Measurements from ENCODE around the gene WAS.
A peak's percentile ranks its signal among the peaks of the same experiment; 100 is the strongest.
"Not testable (repeated sequence)": the region's sequence is repeated elsewhere in the genome, so short reads cannot be mapped to it uniquely, and the experiment has no call there.

WAS gene

GRCh38 chrX:48648336-48648751, 35.3 kb upstream of the WAS start:
- Histone ChIP-seq H3K27ac (replicated peaks) (no peak overlapping the region), H3K27me3 (ENCODE audit: insufficient read depth, poor library complexity, severe bottlenecking) (no peaks in the 10 kb centered on the region), H3K4me3 (replicated peaks; ENCODE audit: insufficient read depth, low read length) (no peak overlapping the region)
- TF ChIP-seq CTCF (IDR thresholded peaks at IDR 0.05; ENCODE audit: insufficient read depth, low read length) (peak; percentile 5), REST (IDR thresholded peaks at IDR 0.05; ENCODE audit: insufficient replicate concordance, low read depth) (no peak)
- DNase-seq (ENCODE audit: low read depth in 1 of 2, low spot score in 1 of 2): peak in 1 of 2 experiments; percentile 50

DNA sequence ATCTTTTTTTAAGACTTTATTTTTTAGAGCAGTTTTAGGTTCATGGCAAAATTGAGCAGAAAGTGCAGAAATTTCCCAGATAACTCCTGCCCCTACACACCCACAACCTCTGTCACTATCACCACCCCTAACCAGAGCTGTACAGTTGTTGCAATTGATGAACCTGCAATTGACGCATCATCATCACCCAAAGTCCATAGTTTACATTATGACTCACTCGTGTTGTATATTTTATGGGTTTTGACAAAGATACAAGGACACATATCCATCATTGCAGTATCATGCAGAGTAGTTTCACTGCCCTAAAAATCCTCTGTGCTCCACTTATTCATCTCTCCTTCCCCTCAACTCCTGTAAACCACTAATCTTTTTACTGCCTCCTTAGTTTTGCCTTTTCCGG, 34.5 kb upstream of the WAS start:
- no peak for DNase-seq (ENCODE audit: low read depth in 1 of 2, low spot score in 1 of 2)
- Histone ChIP-seq H3K27me3 (ENCODE audit: insufficient read depth, poor library complexity, severe bottlenecking) (no peaks in the 10 kb centered on the region), H3K4me3 (replicated peaks; ENCODE audit: insufficient read depth, low read length) (no peak overlapping the region), H3K27ac (replicated peaks) (no peak overlapping the region)
- no peak for TF ChIP-seq CTCF (IDR thresholded peaks at IDR 0.05; ENCODE audit: insufficient read depth, low read length)
- no peak for TF ChIP-seq GABPA (IDR thresholded peaks at IDR 0.05; ENCODE audit: low read depth)
- TF ChIP-seq SPI1 (IDR thresholded peaks at IDR 0.05; ENCODE audit: borderline replicate concordance, low read depth): no peak
- no peak for TF ChIP-seq REST (IDR thresholded peaks at IDR 0.05; ENCODE audit: insufficient replicate concordance, low read depth)
- TF ChIP-seq POLR2AphosphoS5 (IDR thresholded peaks at IDR 0.05; ENCODE audit: low read depth): no peak

DNA sequence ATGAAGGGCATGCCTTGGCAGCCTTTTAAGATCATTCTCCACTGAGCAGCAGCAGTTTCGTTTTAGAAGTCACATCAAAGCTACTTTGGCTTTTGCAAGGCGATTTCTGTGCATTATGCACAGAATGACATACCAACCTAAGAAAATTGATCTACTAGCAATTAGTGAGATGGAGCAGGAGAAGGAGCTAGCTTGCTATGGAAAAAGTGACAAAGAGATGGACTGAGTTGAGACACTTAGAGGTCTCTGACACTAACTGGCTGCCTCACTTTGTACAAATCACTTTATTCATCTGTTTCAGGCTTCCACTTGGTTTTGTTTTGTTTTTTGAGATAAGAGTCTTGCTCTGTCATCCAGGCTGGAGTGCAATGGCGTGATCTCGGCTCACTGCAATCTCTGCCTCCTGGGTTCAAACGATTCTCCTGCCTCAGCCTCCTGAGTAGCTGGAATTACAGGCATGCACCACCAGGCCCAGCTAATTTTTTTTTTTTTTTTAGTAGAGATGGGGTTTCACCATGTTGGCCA, 31.5 kb upstream of the WAS start:
- not testable (repeated sequence) for H3K27me3 ChIP-seq (ENCODE audit: insufficient read depth, poor library complexity, severe bottlenecking); DNase-seq (ENCODE audit: low read depth in 1 of 2, low spot score in 1 of 2); H3K4me3 ChIP-seq (replicated peaks; ENCODE audit: insufficient read depth, low read length); H3K27ac ChIP-seq (replicated peaks)

GRCh38 chrX:48654746-48655145, 28.9 kb upstream of the WAS start:
- H3K27me3 ChIP-seq (ENCODE audit: insufficient read depth, poor library complexity, severe bottlenecking); H3K27ac ChIP-seq (replicated peaks); DNase-seq (ENCODE audit: low read depth in 1 of 2, low spot score in 1 of 2); H3K4me3 ChIP-seq (replicated peaks; ENCODE audit: insufficient read depth, low read length): not testable (repeated sequence)

DNA sequence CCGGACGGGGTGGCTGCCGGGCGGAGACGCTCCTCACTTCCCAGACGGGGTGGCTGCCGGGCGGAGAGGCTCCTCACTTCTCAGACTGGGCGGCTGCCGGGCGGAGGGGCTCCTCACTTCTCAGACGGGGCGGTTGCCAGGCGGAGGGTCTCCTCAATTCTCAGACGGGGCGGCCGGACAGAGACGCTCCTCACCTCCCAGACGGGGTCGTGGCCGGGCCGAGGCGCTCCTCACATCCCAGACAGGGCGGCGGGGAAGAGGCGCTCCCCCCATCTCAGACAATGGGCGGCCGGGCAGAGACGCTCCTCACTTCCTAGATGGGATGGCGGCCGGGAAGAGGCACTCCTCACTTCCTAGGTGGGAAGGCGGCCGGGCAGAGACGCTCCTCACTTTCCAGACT, 23.9 kb upstream of the WAS start:
- H3K4me3 ChIP-seq (replicated peaks; ENCODE audit: insufficient read depth, low read length); H3K27me3 ChIP-seq (ENCODE audit: insufficient read depth, poor library complexity, severe bottlenecking); H3K27ac ChIP-seq (replicated peaks); DNase-seq (ENCODE audit: low read depth in 1 of 2, low spot score in 1 of 2): not testable (repeated sequence)
